ENCODE results near the gene MYLK2. TPM values are rescaled to one million over a fixed set of nuclear protein-coding genes. Genes with fewer than 3 reads are reported as not detected.

Gene MYLK2
- total RNA-seq, 1 experiment from 2014 or later: 1.5 TPM

DNA sequence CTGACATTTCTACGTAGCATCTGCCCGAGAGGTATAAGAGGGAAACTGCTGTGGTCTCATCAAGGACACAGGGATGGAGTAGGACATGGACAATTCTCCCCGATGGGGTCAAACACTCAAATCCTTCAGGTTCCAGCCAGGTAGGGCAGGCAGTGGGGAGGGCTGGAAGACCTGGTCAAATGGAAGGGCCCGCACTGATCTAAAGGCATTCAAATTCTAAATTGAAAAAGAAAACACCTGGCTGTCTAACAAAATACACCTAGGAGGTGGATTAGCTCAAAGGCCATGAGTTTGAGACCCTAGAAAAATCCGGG is 43.0 kb downstream of the MYLK2 start:
- intact Hi-C loops (cut with micrococcal nuclease; ENCODE audit: unreplicated experiment): no loop called here
- no peaks in the 10 kb centered on the region for H3K27me3 Mint-ChIP-seq (ENCODE audit: unreplicated experiment)
- no peak overlapping the region for H3K27ac Mint-ChIP-seq (ENCODE audit: unreplicated experiment)
- peaks cover 16% of the 10 kb centered on the region for H3K4me1 Mint-ChIP-seq (ENCODE audit: low read depth, unreplicated experiment)
- TF ChIP-seq, protein P1, sequence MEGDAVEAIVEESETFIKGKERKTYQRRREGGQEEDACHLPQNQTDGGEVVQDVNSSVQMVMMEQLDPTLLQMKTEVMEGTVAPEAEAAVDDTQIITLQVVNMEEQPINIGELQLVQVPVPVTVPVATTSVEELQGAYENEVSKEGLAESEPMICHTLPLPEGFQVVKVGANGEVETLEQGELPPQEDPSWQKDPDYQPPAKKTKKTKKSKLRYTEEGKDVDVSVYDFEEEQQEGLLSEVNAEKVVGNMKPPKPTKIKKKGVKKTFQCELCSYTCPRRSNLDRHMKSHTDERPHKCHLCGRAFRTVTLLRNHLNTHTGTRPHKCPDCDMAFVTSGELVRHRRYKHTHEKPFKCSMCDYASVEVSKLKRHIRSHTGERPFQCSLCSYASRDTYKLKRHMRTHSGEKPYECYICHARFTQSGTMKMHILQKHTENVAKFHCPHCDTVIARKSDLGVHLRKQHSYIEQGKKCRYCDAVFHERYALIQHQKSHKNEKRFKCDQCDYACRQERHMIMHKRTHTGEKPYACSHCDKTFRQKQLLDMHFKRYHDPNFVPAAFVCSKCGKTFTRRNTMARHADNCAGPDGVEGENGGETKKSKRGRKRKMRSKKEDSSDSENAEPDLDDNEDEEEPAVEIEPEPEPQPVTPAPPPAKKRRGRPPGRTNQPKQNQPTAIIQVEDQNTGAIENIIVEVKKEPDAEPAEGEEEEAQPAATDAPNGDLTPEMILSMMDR (IDR thresholded peaks at IDR 0.05; ENCODE audit: unreplicated experiment): no peak
- CTCF ChIA-PET: no interaction called here
- H3K4me3 Mint-ChIP-seq (ENCODE audit: low read depth, unreplicated experiment): peak overlapping the region; percentile 66
- no peaks in the 10 kb centered on the region for H3K9me3 Mint-ChIP-seq (ENCODE audit: low read depth, unreplicated experiment)
- H3K36me3 Mint-ChIP-seq (ENCODE audit: insufficient read depth, unreplicated experiment): peaks cover 8% of the 10 kb centered on the region
- DNase-seq: no peak
- BruUV-seq (replicated peaks): no TSS peak

DNA sequence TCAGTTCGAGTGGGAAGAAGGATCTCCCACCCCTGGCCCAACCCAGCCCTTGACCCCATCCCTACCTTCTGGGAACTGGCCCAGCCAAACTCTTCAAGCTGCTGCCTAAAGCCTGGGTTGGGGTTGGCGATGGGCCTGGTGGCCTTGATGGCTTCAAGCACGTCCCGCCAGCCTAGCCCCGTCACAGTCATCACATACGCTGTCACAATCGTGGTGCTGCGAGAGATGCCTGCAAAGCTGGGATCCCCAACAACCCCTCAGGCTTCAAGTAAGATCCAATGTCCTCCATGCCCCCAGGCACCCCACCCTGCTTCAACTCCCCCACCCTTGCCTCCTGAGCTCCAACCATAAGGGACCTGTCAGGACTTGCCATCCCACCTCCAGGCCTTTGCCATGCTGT is 43.4 kb downstream of the MYLK2 start:
- no peak overlapping the region for H3K27ac Mint-ChIP-seq (ENCODE audit: unreplicated experiment)
- H3K4me3 Mint-ChIP-seq (ENCODE audit: low read depth, unreplicated experiment): no peak overlapping the region
- H3K4me1 Mint-ChIP-seq (ENCODE audit: low read depth, unreplicated experiment): peaks cover 16% of the 10 kb centered on the region
- H3K27me3 Mint-ChIP-seq (ENCODE audit: unreplicated experiment): no peaks in the 10 kb centered on the region
- CTCF ChIA-PET: interaction anchor here (0.6 kb wide), 1 partner anchor 93 kb away, joined by 3 read pairs; no protein-coding TSS in a partner anchor
- intact Hi-C loops (cut with micrococcal nuclease; ENCODE audit: unreplicated experiment): no loop called here
- no TSS peak for BruUV-seq (replicated peaks)
- TF ChIP-seq, protein P1 (IDR thresholded peaks at IDR 0.05; ENCODE audit: unreplicated experiment): no peak
- peaks cover 8% of the 10 kb centered on the region for H3K36me3 Mint-ChIP-seq (ENCODE audit: insufficient read depth, unreplicated experiment)
- no peaks in the 10 kb centered on the region for H3K9me3 Mint-ChIP-seq (ENCODE audit: low read depth, unreplicated experiment)
- DNase-seq: no peak

DNA sequence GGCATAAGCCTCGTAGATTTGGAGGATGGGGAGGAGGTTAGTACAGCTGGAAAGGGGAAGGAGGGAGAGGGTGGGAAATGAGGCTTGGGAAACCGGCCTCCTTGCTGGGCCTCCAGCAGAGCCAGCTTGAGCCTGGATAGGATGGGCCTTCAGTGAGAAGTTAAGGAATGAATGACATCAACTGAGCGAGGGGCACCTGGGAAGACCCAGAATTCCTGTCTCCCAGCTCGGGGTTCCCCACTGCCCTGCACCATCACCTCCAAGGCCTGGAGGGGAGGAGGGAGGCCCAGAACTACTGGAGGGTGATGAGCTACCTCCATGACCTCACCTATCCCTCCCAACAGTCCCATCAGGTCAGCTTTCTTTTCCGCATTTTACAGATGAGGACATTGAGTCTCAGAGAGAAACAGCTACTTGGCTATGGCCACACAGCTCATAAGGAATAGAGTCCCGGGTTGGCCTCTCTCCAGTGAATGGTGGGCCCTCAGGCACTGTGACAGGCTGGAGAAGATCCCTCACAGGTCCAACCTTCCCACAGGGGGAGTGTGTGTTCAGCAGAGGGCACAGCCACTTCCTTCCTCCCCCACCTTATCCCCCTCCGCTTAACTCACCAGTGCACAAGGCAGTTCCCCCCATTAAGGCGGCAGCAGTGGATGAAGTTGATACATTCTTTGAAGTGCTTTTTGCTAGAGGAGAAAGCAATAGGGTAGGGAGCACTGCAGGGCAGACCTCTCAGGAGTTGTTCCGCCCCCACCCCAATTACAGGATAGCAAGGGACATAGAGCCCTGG is 44.3 kb downstream of the MYLK2 start:
- intact Hi-C loops (cut with micrococcal nuclease; ENCODE audit: unreplicated experiment): no loop called here

DNA sequence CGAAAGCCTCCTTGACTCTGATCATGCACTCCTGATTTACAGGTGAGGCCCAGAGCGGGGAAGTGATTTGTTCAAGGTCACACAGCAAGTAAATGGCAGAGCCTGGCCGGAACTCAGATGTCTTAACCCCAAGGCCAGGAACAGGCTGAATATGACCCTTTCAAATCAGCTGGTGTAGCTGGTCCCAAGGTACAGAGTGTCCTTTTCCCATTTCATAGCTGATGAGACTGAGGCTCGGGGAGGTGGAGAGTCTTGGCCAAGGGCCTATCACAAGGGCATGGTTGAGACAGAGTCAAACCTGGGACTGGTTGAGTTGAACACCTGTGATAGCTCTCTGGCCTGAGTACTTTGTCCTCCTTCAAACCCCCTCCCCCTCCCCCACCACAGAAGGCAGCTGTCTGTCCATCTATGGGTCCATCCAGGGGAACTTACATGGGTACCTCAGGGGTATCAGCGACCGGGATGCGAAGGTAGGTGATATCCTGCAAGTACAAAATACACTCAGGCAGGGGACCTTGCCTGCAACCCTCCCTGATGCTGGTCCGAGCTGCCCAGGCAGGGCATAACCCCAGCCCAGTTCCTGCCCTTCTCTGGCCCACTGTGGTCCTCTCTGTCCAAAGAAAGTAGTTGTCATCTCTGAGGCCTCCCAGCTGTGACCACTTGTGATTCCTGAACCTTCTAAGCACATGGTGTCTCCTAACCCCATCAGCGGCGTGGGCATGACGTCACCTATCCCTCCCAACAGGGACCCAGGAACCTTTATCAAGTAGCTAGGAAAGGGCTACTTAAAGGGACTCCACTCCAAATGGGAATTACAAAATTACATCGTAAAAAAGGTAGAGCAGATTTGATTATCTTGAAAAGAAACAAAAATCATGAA is 45.6 kb downstream of the MYLK2 start:
- TF ChIP-seq, protein P1 (IDR thresholded peaks at IDR 0.05; ENCODE audit: unreplicated experiment): no peak
- no peak for DNase-seq
- Mint-ChIP-seq H3K36me3 (ENCODE audit: insufficient read depth, unreplicated experiment) (peaks cover 12% of the 10 kb centered on the region), H3K4me3 (ENCODE audit: low read depth, unreplicated experiment) (no peak overlapping the region), H3K27me3 (ENCODE audit: unreplicated experiment) (no peaks in the 10 kb centered on the region), H3K4me1 (ENCODE audit: low read depth, unreplicated experiment) (peaks cover 21% of the 10 kb centered on the region), H3K9me3 (ENCODE audit: low read depth, unreplicated experiment) (no peaks in the 10 kb centered on the region), H3K27ac (ENCODE audit: unreplicated experiment) (no peak overlapping the region)
- CTCF ChIA-PET: interaction anchor here (0.6 to 0.7 kb wide), 4 partner anchors 12 to 469 kb away, joined by 3 to 4 read pairs (median 3); partner anchors contain the start of gene PDRG1
- no TSS peak for BruUV-seq (replicated peaks)
- intact Hi-C loops (cut with micrococcal nuclease; ENCODE audit: unreplicated experiment): no loop called here

More for the DNA sequence above, 44.3 kb downstream of the MYLK2 start:
- no peak for DNase-seq
- no peaks in the 10 kb centered on the region for H3K9me3 Mint-ChIP-seq (ENCODE audit: low read depth, unreplicated experiment)
- peaks cover 16% of the 10 kb centered on the region for H3K4me1 Mint-ChIP-seq (ENCODE audit: low read depth, unreplicated experiment)
- CTCF ChIA-PET: interaction anchor here (0.6 to 0.7 kb wide), 5 partner anchors 11 to 239 kb away, joined by 3 to 10 read pairs (median 3); no protein-coding TSS in a partner anchor
- no peaks in the 10 kb centered on the region for H3K27me3 Mint-ChIP-seq (ENCODE audit: unreplicated experiment)
- H3K4me3 Mint-ChIP-seq (ENCODE audit: low read depth, unreplicated experiment): no peak overlapping the region
- no TSS peak for BruUV-seq (replicated peaks)
- peaks cover 8% of the 10 kb centered on the region for H3K36me3 Mint-ChIP-seq (ENCODE audit: insufficient read depth, unreplicated experiment)
- TF ChIP-seq, protein P1 (IDR thresholded peaks at IDR 0.05; ENCODE audit: unreplicated experiment): no peak
- no peak overlapping the region for H3K27ac Mint-ChIP-seq (ENCODE audit: unreplicated experiment)
